Measurements from ENCODE around the gene FAM20C. TPM values are rescaled to one million over a fixed set of nuclear protein-coding genes. Genes with fewer than 3 reads are reported as not detected.

FAM20C gene
- total RNA-seq, 1 donor from 2014 or later: 21.9 TPM

DNA sequence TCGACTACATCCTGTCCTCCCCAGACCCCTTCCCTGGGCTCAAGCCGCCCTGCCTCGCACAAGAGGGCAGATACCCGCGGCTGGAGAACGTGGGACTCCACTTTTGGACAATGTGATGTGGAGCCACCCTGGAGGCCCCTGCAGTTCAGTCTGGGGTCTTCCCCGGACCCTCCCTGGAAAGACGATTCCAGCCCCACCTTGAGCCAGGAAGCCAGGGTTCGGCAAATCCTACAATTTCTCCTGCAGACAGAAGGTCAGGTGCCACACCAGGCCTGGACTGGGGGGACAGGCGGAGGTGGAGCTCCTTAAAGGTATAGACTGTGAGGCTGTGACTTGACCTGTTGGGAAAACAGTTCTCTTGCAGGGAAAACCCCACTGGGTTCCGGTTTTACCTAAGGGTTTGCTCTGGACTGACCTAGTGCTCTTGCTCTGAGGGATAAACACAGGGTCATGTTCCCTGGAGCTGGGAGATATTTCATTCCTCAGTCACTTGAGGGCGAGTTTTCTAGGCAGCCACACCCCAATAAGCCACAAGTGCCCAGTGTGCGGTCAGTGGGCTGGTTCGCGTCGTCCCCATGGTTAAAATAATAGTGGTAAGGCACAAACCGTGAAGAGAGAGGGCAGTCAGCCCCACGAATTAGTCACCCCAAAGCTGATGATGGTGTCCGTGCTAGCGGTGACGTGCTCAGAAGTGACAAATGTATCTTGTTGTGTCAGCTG is 99.2 kb downstream of the FAM20C start:
- peaks cover 59% of the 10 kb centered on the region for H3K27me3 Mint-ChIP-seq (ENCODE audit: low read depth)
- H3K4me1 Mint-ChIP-seq: no peaks in the 10 kb centered on the region

DNA sequence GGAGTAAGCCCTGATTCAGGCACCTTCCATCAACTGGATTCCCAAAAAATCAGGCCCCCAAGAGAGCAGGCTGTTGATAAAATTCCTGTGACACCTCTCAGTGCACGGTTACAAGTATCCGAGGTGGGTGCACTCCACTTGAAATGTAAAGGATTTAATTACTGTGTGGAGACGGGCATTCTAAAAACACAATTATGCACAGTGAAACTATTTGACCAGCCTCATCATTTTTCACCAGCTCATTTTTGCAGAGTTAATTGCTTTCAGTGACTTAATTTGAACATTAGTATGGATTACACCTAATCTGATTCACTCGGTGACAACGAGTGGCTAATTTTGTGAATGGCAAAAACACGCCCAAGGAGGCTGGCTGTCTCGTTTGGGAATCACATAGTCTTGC is 99.9 kb downstream of the FAM20C start:
- no peaks in the 10 kb centered on the region for H3K36me3 Mint-ChIP-seq (ENCODE audit: low read depth)
- DNase-seq (ENCODE audit: low read depth, low spot score): no peak
- peaks cover 55% of the 10 kb centered on the region for H3K27me3 Mint-ChIP-seq (ENCODE audit: low read depth)
- H3K9me3 Mint-ChIP-seq: no peaks in the 10 kb centered on the region
- H3K27ac Mint-ChIP-seq (ENCODE audit: unreplicated experiment): no peak overlapping the region
- no peak overlapping the region for H3K4me3 Mint-ChIP-seq
- H3K4me1 Mint-ChIP-seq: no peaks in the 10 kb centered on the region
- TF ChIP-seq, protein P1, sequence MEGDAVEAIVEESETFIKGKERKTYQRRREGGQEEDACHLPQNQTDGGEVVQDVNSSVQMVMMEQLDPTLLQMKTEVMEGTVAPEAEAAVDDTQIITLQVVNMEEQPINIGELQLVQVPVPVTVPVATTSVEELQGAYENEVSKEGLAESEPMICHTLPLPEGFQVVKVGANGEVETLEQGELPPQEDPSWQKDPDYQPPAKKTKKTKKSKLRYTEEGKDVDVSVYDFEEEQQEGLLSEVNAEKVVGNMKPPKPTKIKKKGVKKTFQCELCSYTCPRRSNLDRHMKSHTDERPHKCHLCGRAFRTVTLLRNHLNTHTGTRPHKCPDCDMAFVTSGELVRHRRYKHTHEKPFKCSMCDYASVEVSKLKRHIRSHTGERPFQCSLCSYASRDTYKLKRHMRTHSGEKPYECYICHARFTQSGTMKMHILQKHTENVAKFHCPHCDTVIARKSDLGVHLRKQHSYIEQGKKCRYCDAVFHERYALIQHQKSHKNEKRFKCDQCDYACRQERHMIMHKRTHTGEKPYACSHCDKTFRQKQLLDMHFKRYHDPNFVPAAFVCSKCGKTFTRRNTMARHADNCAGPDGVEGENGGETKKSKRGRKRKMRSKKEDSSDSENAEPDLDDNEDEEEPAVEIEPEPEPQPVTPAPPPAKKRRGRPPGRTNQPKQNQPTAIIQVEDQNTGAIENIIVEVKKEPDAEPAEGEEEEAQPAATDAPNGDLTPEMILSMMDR (conservative IDR thresholded peaks at IDR 0.05): no peak

More for the DNA sequence above, 99.2 kb downstream of the FAM20C start:
- TF ChIP-seq, protein P1 (conservative IDR thresholded peaks at IDR 0.05): no peak
- H3K4me3 Mint-ChIP-seq: no peak overlapping the region
- no peaks in the 10 kb centered on the region for H3K9me3 Mint-ChIP-seq
- no peak for DNase-seq (ENCODE audit: low read depth, low spot score)
- no peaks in the 10 kb centered on the region for H3K36me3 Mint-ChIP-seq (ENCODE audit: low read depth)
- no peak overlapping the region for H3K27ac Mint-ChIP-seq (ENCODE audit: unreplicated experiment)

DNA sequence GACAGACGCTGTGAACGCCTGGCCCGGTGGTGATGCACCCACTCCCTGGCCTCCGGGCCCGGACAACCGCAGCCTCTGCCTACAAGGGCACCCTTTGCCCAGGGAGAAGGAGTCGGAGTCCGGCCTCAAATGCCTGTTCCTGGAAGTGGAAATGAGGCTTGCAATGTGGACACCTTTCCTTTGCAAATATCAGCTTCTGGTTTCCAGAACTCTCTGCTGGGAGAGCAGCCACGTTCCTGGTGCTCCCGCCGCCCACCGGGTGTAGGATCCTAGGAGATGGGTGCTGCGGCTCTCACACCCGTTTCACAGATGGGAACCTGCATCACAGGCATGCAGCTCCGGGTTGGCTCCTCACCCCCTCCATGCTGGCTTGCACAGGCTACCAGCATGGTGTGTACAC is 100.5 kb downstream of the FAM20C start:
- Mint-ChIP-seq H3K27ac (ENCODE audit: unreplicated experiment) (no peak overlapping the region), H3K4me1 (no peaks in the 10 kb centered on the region), H3K4me3 (no peak overlapping the region), H3K9me3 (no peaks in the 10 kb centered on the region), H3K36me3 (ENCODE audit: low read depth) (no peaks in the 10 kb centered on the region), H3K27me3 (ENCODE audit: low read depth) (peaks cover 49% of the 10 kb centered on the region)
- DNase-seq (ENCODE audit: low read depth, low spot score): no peak
- TF ChIP-seq, protein P1 (conservative IDR thresholded peaks at IDR 0.05): no peak

DNA sequence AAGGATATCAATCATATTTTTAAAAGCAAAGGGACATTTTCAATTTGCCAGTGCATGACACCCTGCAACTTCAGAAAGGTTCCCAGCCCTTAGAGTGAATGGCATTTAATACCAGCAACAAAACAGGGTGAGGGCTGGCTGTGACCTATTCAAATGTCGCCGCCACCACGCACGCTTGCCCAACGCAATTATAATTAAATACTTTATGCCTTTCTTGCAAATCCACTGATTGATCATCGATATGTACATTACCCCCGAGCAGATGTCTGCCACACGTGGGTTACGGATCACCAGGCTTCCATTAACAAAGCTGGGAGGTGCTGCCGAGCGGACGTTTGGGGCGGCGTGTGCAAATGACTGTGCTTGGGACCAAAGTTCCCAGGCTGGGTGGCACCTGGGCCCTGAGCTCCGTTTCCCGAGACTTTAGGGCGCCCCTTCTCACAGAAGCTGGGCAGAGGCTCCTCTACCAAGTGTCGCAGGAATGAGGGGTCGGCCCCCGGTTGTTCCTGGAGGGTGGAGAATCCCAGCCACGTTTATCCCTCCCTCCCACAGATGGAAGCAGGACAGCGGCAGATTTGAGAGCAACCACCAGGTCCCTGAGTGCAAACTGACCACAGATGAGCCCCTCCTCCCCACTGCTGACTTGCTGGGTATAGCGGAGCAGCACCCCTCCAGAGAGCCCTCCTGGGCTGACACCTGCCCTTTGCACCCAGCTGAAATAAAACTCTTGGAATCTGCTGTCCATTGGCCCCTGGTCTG is 101.5 kb downstream of the FAM20C start:
- H3K36me3 Mint-ChIP-seq (ENCODE audit: low read depth): no peaks in the 10 kb centered on the region
- no peak overlapping the region for H3K27ac Mint-ChIP-seq (ENCODE audit: unreplicated experiment)
- peaks cover 39% of the 10 kb centered on the region for H3K27me3 Mint-ChIP-seq (ENCODE audit: low read depth)
- no peaks in the 10 kb centered on the region for H3K4me1 Mint-ChIP-seq
- no peak overlapping the region for H3K4me3 Mint-ChIP-seq
- TF ChIP-seq, protein P1 (conservative IDR thresholded peaks at IDR 0.05): no peak
- H3K9me3 Mint-ChIP-seq: no peaks in the 10 kb centered on the region
- no peak for DNase-seq (ENCODE audit: low read depth, low spot score)

DNA sequence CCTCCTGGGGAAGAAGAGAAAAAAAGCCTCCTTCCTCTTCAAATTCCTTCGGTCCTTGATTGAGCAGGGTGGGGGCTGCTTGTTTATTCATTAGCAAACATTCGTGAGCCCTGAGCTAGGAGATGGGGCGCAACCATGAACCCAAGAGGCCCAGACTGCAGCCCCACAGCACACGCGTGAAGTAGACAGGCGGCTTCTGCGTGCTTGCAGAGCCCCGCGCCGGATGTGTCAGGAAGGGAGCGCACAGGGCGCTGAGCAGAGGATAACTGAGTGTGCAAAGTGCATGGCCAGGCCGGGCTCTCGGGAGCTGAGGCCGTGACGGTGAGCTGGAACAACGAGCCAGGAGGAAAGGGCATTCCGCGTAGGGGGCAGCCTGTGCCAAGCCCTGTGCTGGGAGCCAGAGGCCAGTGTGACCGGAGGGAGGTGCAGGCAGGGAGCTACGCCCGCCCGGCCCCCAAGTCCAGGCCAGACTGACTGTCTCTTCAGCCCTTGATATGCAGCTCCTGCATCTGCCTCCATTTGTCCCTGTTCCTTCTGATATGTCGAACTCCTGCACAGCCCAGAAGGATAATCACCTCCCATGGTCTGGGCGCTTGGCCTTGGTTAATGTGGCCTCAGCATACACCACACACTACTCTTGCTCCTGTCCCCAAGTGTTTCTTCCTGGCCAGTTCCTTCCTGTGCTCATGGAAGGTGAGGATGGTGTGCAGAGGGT is 102.2 kb downstream of the FAM20C start:
- peaks cover 35% of the 10 kb centered on the region for H3K27me3 Mint-ChIP-seq (ENCODE audit: low read depth)
- no peaks in the 10 kb centered on the region for H3K36me3 Mint-ChIP-seq (ENCODE audit: low read depth)
- no peaks in the 10 kb centered on the region for H3K4me1 Mint-ChIP-seq
- no peaks in the 10 kb centered on the region for H3K9me3 Mint-ChIP-seq
- no peak overlapping the region for H3K27ac Mint-ChIP-seq (ENCODE audit: unreplicated experiment)
- TF ChIP-seq, protein P1 (conservative IDR thresholded peaks at IDR 0.05): no peak
- DNase-seq (ENCODE audit: low read depth, low spot score): no peak
- H3K4me3 Mint-ChIP-seq: no peak overlapping the region
